Endodermal cell (in vitro differentiated cells): ENCODE data around the gene LONRF2. TPM values are rescaled to one million over a fixed set of nuclear protein-coding genes. Genes with fewer than 3 reads are reported as not detected.
"Not testable (repeated sequence)": the region's sequence is repeated elsewhere in the genome, so short reads cannot be mapped to it uniquely, and the experiment has no call there.

Experiments used
- DNase-seq: peaks from one replicate; pipeline ENCODE4 v3.0.0-alpha.2; 2017
- H3K27ac ChIP-seq: 2 replicates; pipeline ENCODE4 v1.5.1; 2013; ENCODE audit warnings: mild to moderate bottlenecking, low read depth, low read length, moderate library complexity
- H3K27me3 ChIP-seq: 2 replicates; pipeline ENCODE4 v1.6.1; 2013; ENCODE audit warnings: mild to moderate bottlenecking, low read length, moderate library complexity; ENCODE audit not compliant: insufficient read depth, control insufficient read depth, poor library complexity, severe bottlenecking
- H3K36me3 ChIP-seq: 2 replicates; pipeline ENCODE4 v1.7.0; 2013; ENCODE audit warnings: mild to moderate bottlenecking, low read length, moderate library complexity; ENCODE audit not compliant: control insufficient read depth, insufficient read depth
- H3K4me1 ChIP-seq: one replicate; pipeline ENCODE4 v1.7.0; 2013; ENCODE audit warnings: low read length; ENCODE audit not compliant: control insufficient read depth, insufficient read depth
- H3K4me3 ChIP-seq: 2 replicates; pipeline ENCODE4 v1.5.1; 2013; ENCODE audit warnings: mild to moderate bottlenecking, low read length, moderate library complexity
- H3K9ac ChIP-seq: 2 replicates; pipeline ENCODE4 v1.6.1; 2013; ENCODE audit warnings: mild to moderate bottlenecking, low read length, moderate library complexity; ENCODE audit not compliant: poor library complexity, severe bottlenecking; ENCODE audit errors: extremely low read depth
- H3K9me3 ChIP-seq: 2 replicates; pipeline ENCODE4 v1.6.1; 2013; ENCODE audit warnings: mild to moderate bottlenecking, low read length, moderate library complexity; ENCODE audit not compliant: control insufficient read depth
- H3K27ac Mint-ChIP-seq: 2 replicates; pipeline ENCODE4 v1.8.0; 2020; ENCODE audit warnings: mixed read lengths
- H3K27me3 Mint-ChIP-seq: 2 replicates; pipeline ENCODE4 v1.8.0; 2021; ENCODE audit warnings: mild to moderate bottlenecking, mixed read lengths; ENCODE audit not compliant: insufficient read depth
- H3K36me3 Mint-ChIP-seq: 2 replicates; pipeline ENCODE4 v1.8.0; 2020; ENCODE audit warnings: low read depth, mixed read lengths
- H3K4me1 Mint-ChIP-seq: 2 replicates; pipeline ENCODE4 v1.8.0; 2020; ENCODE audit warnings: mixed read lengths
- H3K4me3 Mint-ChIP-seq: 2 replicates; pipeline ENCODE4 v1.8.0; 2020; ENCODE audit warnings: mild to moderate bottlenecking, moderate library complexity, mixed read lengths
- H3K9me3 Mint-ChIP-seq: 2 replicates; pipeline ENCODE4 v1.8.0; 2020; ENCODE audit warnings: mild to moderate bottlenecking, mixed read lengths
- CTCF ChIP-seq: fragments of 200-600 bp; sonication (generic); conservative IDR thresholded peaks from 2 replicates; pipeline ENCODE4 v1.5.0; 2021; ENCODE audit warnings: antibody characterized with exemption, mild to moderate bottlenecking
- WGBS, 2 experiments: methylation state at CpG; one replicate each; pipeline versions ENCODE4 v1.1.5 to v1.1.7; 2013; ENCODE audit warnings: missing lambda C conversion rate in 2 of 2, mixed read lengths in 1 of 2; ENCODE audit not compliant: insufficient coverage in 1 of 2, insufficient read length in 1 of 2; 5-methylcytosine and 5-hydroxymethylcytosine counted together
- long read RNA-seq, 4 experiments: library from polyadenylated mRNA in 2 of 4; library from RNA in 1 of 4; library from capped mRNA in 1 of 4; stranded (forward) in 3 of 4; unstranded in 1 of 4; transcript quantifications; one replicate each; pipeline ENCODE4 v2.0.0, GENCODE V29; 2020 to 2021; ENCODE audit warnings: inconsistent platforms in 1 of 4
- polyA plus RNA-seq, 2 experiments: library from polyadenylated mRNA; stranded (reverse); fragments of 50-300 nt; gene quantifications; one replicate each; pipeline ENCODE4 v1.2.3, GENCODE V29; 2013
- total RNA-seq, 2 donors: library from RNA; stranded (reverse); fragmentation: NEBNext Ultra II Directional in 1 of 2; extraction: Animal tissue kit (Norgen Biotek cat#: 25700) in 1 of 2; gene quantifications; 2 replicates in 1 of 2; 3 replicates in 1 of 2; pipeline ENCODE4 v1.2.1, GENCODE V29; 2021

The LONRF2 gene
- total RNA-seq: under 1 TPM; 0.40 to 0.71 TPM
- polyA plus RNA-seq (2013, experiment 1 of 2): 0.39 TPM
- 0.37 TPM for polyA plus RNA-seq (2013, experiment 2 of 2)
- long read RNA-seq, experiment 1: 0 reads
- long read RNA-seq, experiment 2, partial matches to known transcripts: 0 of 2 reads
- long read RNA-seq, experiment 2, other reads (novel, unspliced or antisense): 2 of 2 reads
- long read RNA-seq, experiment 3: 0 reads
- long read RNA-seq, experiment 4: 0 reads

- no peaks in the 10 kb centered on the region for H3K4me1 ChIP-seq
- TF ChIP-seq CTCF: no peak
- peaks cover 2% of the 10 kb centered on the region for H3K36me3 Mint-ChIP-seq
- no peak within 1 kb of the TSS for H3K9ac ChIP-seq
- peak within 1 kb of the TSS; percentile 41 for H3K4me3 Mint-ChIP-seq
- 1 to 2% methylated on average over 22 to 113 of the region's 113 CpGs for WGBS, 2 experiments
- no peak within 1 kb of the TSS for H3K27ac Mint-ChIP-seq
- no peaks in the 10 kb centered on the region for H3K4me1 Mint-ChIP-seq
- peaks cover 61% of the 10 kb centered on the region for H3K27me3 ChIP-seq
- peaks cover 67% of the 10 kb centered on the region for H3K27me3 Mint-ChIP-seq
- H3K4me3 ChIP-seq: peak within 1 kb of the TSS; percentile 61
- peaks cover 14% of the 10 kb centered on the region for H3K9me3 ChIP-seq
- H3K9me3 Mint-ChIP-seq: peaks cover 19% of the 10 kb centered on the region
- DNase-seq: peak; percentile 69
- H3K36me3 ChIP-seq: no peaks in the 10 kb centered on the region
- H3K27ac ChIP-seq: no peak within 1 kb of the TSS
Observed at GRCh38 chr2:100321866-100322820, at the start of gene LONRF2. Gene LONRF2, minus strand, starts transcription at chr2:100322501. Its CDS starts 408 bp downstream, at chr2:100322093.

GRCh38 chr2:100367163-100367562 is 44.9 kb upstream of the LONRF2 start:
- peaks cover 67% of the 10 kb centered on the region for H3K9me3 Mint-ChIP-seq
- Histone ChIP-seq H3K9me3 (peaks cover 50% of the 10 kb centered on the region), H3K36me3 (no peaks in the 10 kb centered on the region), H3K27me3 (no peaks in the 10 kb centered on the region), H3K4me1 (no peaks in the 10 kb centered on the region), H3K9ac (no peak overlapping the region), H3K27ac (no peak overlapping the region), H3K4me3 (peak overlapping the region; percentile 44)
- H3K4me1 Mint-ChIP-seq: no peaks in the 10 kb centered on the region
- no peak overlapping the region for H3K27ac Mint-ChIP-seq
- WGBS, 2 experiments: 82% methylated on average over 1 of the region's 1 CpG; no CpG with 5 or more reads in 1 of the 2 experiments
- peaks cover 2% of the 10 kb centered on the region for H3K36me3 Mint-ChIP-seq
- H3K4me3 Mint-ChIP-seq: no peak overlapping the region
- no peak for TF ChIP-seq CTCF
- DNase-seq: no peak
- H3K27me3 Mint-ChIP-seq: no peaks in the 10 kb centered on the region

GRCh38 chr2:100365434-100365833 is 43.1 kb upstream of the LONRF2 start:
- peaks cover 2% of the 10 kb centered on the region for H3K36me3 Mint-ChIP-seq
- no peak overlapping the region for H3K27ac ChIP-seq
- H3K9me3 Mint-ChIP-seq: peaks cover 81% of the 10 kb centered on the region
- no peak overlapping the region for H3K4me3 ChIP-seq
- TF ChIP-seq CTCF: no peak
- H3K27me3 Mint-ChIP-seq: no peaks in the 10 kb centered on the region
- H3K27me3 ChIP-seq: no peaks in the 10 kb centered on the region
- WGBS, 2 experiments: 74 to 75% methylated on average over 2 to 3 of the region's 3 CpGs
- peaks cover 47% of the 10 kb centered on the region for H3K9me3 ChIP-seq
- H3K36me3 ChIP-seq: no peaks in the 10 kb centered on the region
- H3K4me1 Mint-ChIP-seq: no peaks in the 10 kb centered on the region
- no peak overlapping the region for H3K9ac ChIP-seq
- no peak overlapping the region for H3K4me3 Mint-ChIP-seq
- no peak for DNase-seq
- H3K27ac Mint-ChIP-seq: no peak overlapping the region
- H3K4me1 ChIP-seq: no peaks in the 10 kb centered on the region

GRCh38 chr2:100362269-100362668 is 40.0 kb upstream of the LONRF2 start:
- H3K9ac ChIP-seq, H3K27me3 Mint-ChIP-seq, H3K27me3 ChIP-seq, H3K36me3 Mint-ChIP-seq, H3K4me1 Mint-ChIP-seq, H3K27ac Mint-ChIP-seq, H3K27ac ChIP-seq, H3K36me3 ChIP-seq, H3K4me3 ChIP-seq, H3K4me3 Mint-ChIP-seq, H3K4me1 ChIP-seq: not testable (repeated sequence)
- H3K9me3 Mint-ChIP-seq: peaks cover 73% of the 10 kb centered on the region
- H3K9me3 ChIP-seq: peaks cover 38% of the 10 kb centered on the region
- peak; percentile 46 for DNase-seq
- 93 to 100% methylated on average over 2 to 7 of the region's 7 CpGs for WGBS, 2 experiments
